GM23338 (cell line): Measurements from ENCODE around the gene SCGN. TPM values are rescaled to one million over a fixed set of nuclear protein-coding genes. Genes with fewer than 3 reads are reported as not detected.

Source experiments
- ATAC-seq: fragments of 200-7000 bp; cut with Tn5 transposase; 3 replicates; pipeline ENCODE4 v1.9.1; 2020
- DNase-seq: peaks from one replicate; pipeline ENCODE4 v3.0.0-alpha.2; 2015; ENCODE audit warnings: low spot score
- H2AFZ ChIP-seq: fragments of 200-600 bp; sonication (generic); 2 replicates; pipeline ENCODE4 v1.8.0; 2016; ENCODE audit warnings: antibody characterized with exemption, mild to moderate bottlenecking, moderate library complexity
- H3F3A ChIP-seq: fragments of 200-600 bp; sonication (generic); replicated peaks from 2 replicates; pipeline ENCODE4 v1.8.0; 2017; ENCODE audit warnings: antibody characterized with exemption, mixed run types, low read depth
- H3K27ac ChIP-seq: fragments of 200-600 bp; sonication (generic); 2 replicates; pipeline ENCODE4 v1.6.1; 2016; ENCODE audit warnings: low read depth
- H3K27me3 ChIP-seq: fragments of 200-600 bp; sonication (generic); 2 replicates; pipeline ENCODE4 v1.8.0; 2016; ENCODE audit warnings: mild to moderate bottlenecking, mixed run types, moderate library complexity; ENCODE audit not compliant: insufficient read depth
- H3K36me3 ChIP-seq: fragments of 200-600 bp; sonication (generic); 2 replicates; pipeline ENCODE4 v1.8.0; 2016; ENCODE audit warnings: mild to moderate bottlenecking; ENCODE audit not compliant: insufficient read depth
- H3K4me1 ChIP-seq: fragments of 200-600 bp; sonication (generic); 2 replicates; pipeline ENCODE4 v1.8.0; 2016; ENCODE audit warnings: mild to moderate bottlenecking, moderate library complexity; ENCODE audit not compliant: insufficient read depth
- H3K4me2 ChIP-seq: fragments of 200-600 bp; sonication (generic); 2 replicates; pipeline ENCODE4 v1.7.1; 2017; ENCODE audit warnings: mixed run types
- H3K4me3 ChIP-seq: fragments of 200-600 bp; sonication (generic); 2 replicates; pipeline ENCODE4 v1.6.1; 2016; ENCODE audit warnings: mixed run types
- H3K79me2 ChIP-seq: fragments of 200-600 bp; sonication (generic); replicated peaks from 2 replicates; pipeline ENCODE4 v1.8.0; 2017; ENCODE audit warnings: mild to moderate bottlenecking; ENCODE audit not compliant: insufficient read depth
- H3K9me2 ChIP-seq: fragments of 200-600 bp; sonication (generic); 2 replicates; pipeline ENCODE4 v1.8.0; 2017; ENCODE audit not compliant: insufficient read depth
- H4K20me1 ChIP-seq: fragments of 200-600 bp; sonication (generic); replicated peaks from 2 replicates; pipeline ENCODE4 v1.8.0; 2017; ENCODE audit warnings: mild to moderate bottlenecking; ENCODE audit not compliant: insufficient read depth
- H3K27ac Mint-ChIP-seq: 2 replicates; pipeline ENCODE4 v1.8.0; 2020; ENCODE audit warnings: inconsistent platforms, mild to moderate bottlenecking, moderate library complexity, mixed read lengths
- H3K27me3 Mint-ChIP-seq: 3 replicates; pipeline ENCODE4 v1.8.0; 2022; ENCODE audit warnings: low read depth, mild to moderate bottlenecking, moderate library complexity, mixed read lengths, inconsistent platforms; ENCODE audit not compliant: insufficient read depth, poor library complexity
- H3K36me3 Mint-ChIP-seq: 3 replicates; pipeline ENCODE4 v1.8.0; 2021; ENCODE audit warnings: low read depth, mild to moderate bottlenecking, inconsistent platforms, moderate library complexity, mixed read lengths
- H3K4me1 Mint-ChIP-seq: 3 replicates; pipeline ENCODE4 v1.8.0; 2020; ENCODE audit warnings: mild to moderate bottlenecking, inconsistent platforms, mixed read lengths
- H3K4me3 Mint-ChIP-seq: 3 replicates; pipeline ENCODE4 v1.8.0; 2021; ENCODE audit warnings: moderate library complexity, mild to moderate bottlenecking, inconsistent platforms, mixed read lengths
- H3K9me3 Mint-ChIP-seq: 3 replicates; pipeline ENCODE4 v1.8.0; 2020; ENCODE audit warnings: moderate library complexity, mild to moderate bottlenecking, inconsistent platforms, mixed read lengths
- CREB1 ChIP-seq: fragments of 250-450 bp; sonication (Bioruptor Pico); IDR thresholded peaks from 2 replicates; pipeline ENCODE4 v1.5.0; 2020; ENCODE audit warnings: low read depth, mild to moderate bottlenecking, moderate library complexity
- ETS1 ChIP-seq: IDR thresholded peaks from 2 replicates; pipeline ENCODE4 v1.6.1; 2016; ENCODE audit warnings: antibody characterized with exemption
- EZH2phosphoT487 ChIP-seq: fragments of 200-600 bp; sonication (generic); IDR thresholded peaks from one replicate; pipeline ENCODE4 v1.8.1; 2018; ENCODE audit warnings: antibody characterized with exemption; ENCODE audit not compliant: unreplicated experiment
- STAT1 ChIP-seq: IDR thresholded peaks from one replicate; pipeline ENCODE4 v1.6.1; 2016; ENCODE audit warnings: antibody characterized with exemption; ENCODE audit not compliant: unreplicated experiment
- ZNF114 ChIP-seq: fragments of 250-450 bp; sonication (Bioruptor Pico); IDR thresholded peaks from 2 replicates; pipeline ENCODE4 v1.5.0; 2020; ENCODE audit warnings: mild to moderate bottlenecking, moderate library complexity
- ZNF331 ChIP-seq: fragments of 250-450 bp; sonication (Bioruptor Pico); IDR thresholded peaks from 2 replicates; pipeline ENCODE4 v1.5.0; 2020; ENCODE audit warnings: low read depth, mild to moderate bottlenecking, moderate library complexity
- ZNF462 ChIP-seq: fragments of 250-450 bp; sonication (Bioruptor Pico); IDR thresholded peaks from 2 replicates; pipeline ENCODE4 v1.5.0; 2020; ENCODE audit warnings: mild to moderate bottlenecking, moderate library complexity
- polyA plus RNA-seq: library from polyadenylated mRNA; unstranded; fragments of >200 nt; fragmentation: Nextera tagmentation; extraction: Ambion mirVana; gene quantifications from 2 replicates; pipeline ENCODE4 v1.2.1, GENCODE V29; 2016
- total RNA-seq: library from RNA; depleted of rRNA; stranded (reverse); fragments of >200 nt; shearing (Covaris generic); gene quantifications from 2 replicates; pipeline ENCODE4 v1.2.3, GENCODE V29; 2014

The SCGN gene
- total and polyA plus RNA-seq, 2 experiments from 2014 or later = not detected

- no peak for TF ChIP-seq STAT1
- no peak for TF ChIP-seq ZNF462
- no peak for TF ChIP-seq ZNF331
- TF ChIP-seq EZH2phosphoT487 = no peak
Observed at GRCh38 chr6:25641940-25642666, 9.9 kb upstream of the SCGN start (continued).

- Mint-ChIP-seq H3K9me3 (no peaks in the 10 kb centered on the region), H3K4me3 (no peak overlapping the region), H3K27ac (no peak overlapping the region), H3K4me1 (peaks cover 3% of the 10 kb centered on the region; the same call in 2 of the 3 replicates), H3K27me3 (no peaks in the 10 kb centered on the region), H3K36me3 (no peaks in the 10 kb centered on the region)
- TF ChIP-seq ZNF114 (CRISPR knock-in tag) (no peak), EZH2phosphoT487 (no peak), CREB1 (CRISPR knock-in tag) (no peak), ZNF331 (no peak), ETS1 (no peak)
- Histone ChIP-seq H3K27me3 (no peaks in the 10 kb centered on the region), H4K20me1 (no peaks in the 10 kb centered on the region), H3K4me1 (no peaks in the 10 kb centered on the region), H3K36me3 (no peaks in the 10 kb centered on the region), H3K4me3 (no peak overlapping the region), H2AFZ (no peak overlapping the region), H3K27ac (no peak overlapping the region), H3F3A (no peaks in the 10 kb centered on the region), H3K79me2 (no peaks in the 10 kb centered on the region), H3K9me2 (no peaks in the 10 kb centered on the region), H3K4me2 (no peak overlapping the region)
- ATAC-seq (no peak), DNase-seq (no peak)
Observed at GRCh38 chr6:25642667-25643328, 9.2 kb upstream of the SCGN start.
